GM12892 (cell line): ENCODE data around the gene CD209.
"Not testable (repeated sequence)": the region's sequence is repeated elsewhere in the genome, so short reads cannot be mapped to it uniquely, and the experiment has no call there.

ENCODE experiments used
- POLR2A ChIP-seq: IDR thresholded peaks from 2 replicates; pipeline ENCODE4 v1.6.1; 2011; ENCODE audit warnings: low read depth, low read length, control low read depth
- POLR2AphosphoS5 ChIP-seq: IDR thresholded peaks from 2 replicates; pipeline ENCODE4 v1.6.1; 2011; ENCODE audit warnings: low read depth, low read length, control low read depth
- TAF1 ChIP-seq: IDR thresholded peaks from 2 replicates; pipeline ENCODE4 v1.6.1; 2011; ENCODE audit warnings: low read depth, mild to moderate bottlenecking, control low read depth, low read length, borderline replicate concordance

GRCh38 chr19:7746306-7746705 lies 1.0 kb downstream of the CD209 start:
- TF ChIP-seq POLR2A, POLR2AphosphoS5, TAF1: not testable (repeated sequence)
